Panc1 (cell line): Measurements from ENCODE around the gene POLD2. TPM values are rescaled to one million over a fixed set of nuclear protein-coding genes. Genes with fewer than 3 reads are reported as not detected.

Experiments
- ATAC-seq: fragments of 200-7000 bp; cut with Tn5 transposase; 2 replicates; pipeline ENCODE4 v1.9.1; 2020; ENCODE audit warnings: mild to moderate bottlenecking, moderate library complexity
- BruUV-seq: library from RNA; stranded (reverse); fragments of 400-500 nt; replicated peaks from 2 replicates; lab custom pipeline; 2021; lab: Mats Ljungman, UMichigan
- CTCF ChIA-PET: fragments of 300-600 bp; sonication (Branson Sonifier 250); formaldehyde crosslinking; loops from one replicate; lab custom pipeline; 2022; ENCODE audit warnings: antibody characterized with exemption; lab: Charles Lee
- POLR2A ChIA-PET: fragments of 300-600 bp; sonication (Branson Sonifier 250); formaldehyde crosslinking; loops from one replicate; lab custom pipeline; 2022; ENCODE audit warnings: antibody characterized with exemption; lab: Charles Lee
- DNase-seq: peaks from one replicate; pipeline ENCODE4 v3.0.0-alpha.2; 2010; ENCODE audit warnings: low read depth, low spot score
- H3K27ac ChIP-seq: 2 replicates; pipeline ENCODE4 v1.5.1; 2011; ENCODE audit warnings: mild to moderate bottlenecking, low read length, inconsistent platforms
- H3K27me3 ChIP-seq: fragments of 200-500 bp; sonication (Bioruptor generic); 2 replicates; pipeline ENCODE4 v1.6.0; 2014; ENCODE audit warnings: low read length, inconsistent platforms; ENCODE audit not compliant: control insufficient read depth, insufficient read depth
- H3K36me3 ChIP-seq: fragments of 200-500 bp; sonication (Bioruptor generic); 2 replicates; pipeline ENCODE4 v1.5.1; 2014; ENCODE audit warnings: inconsistent platforms, mild to moderate bottlenecking, low read length, moderate library complexity; ENCODE audit not compliant: control insufficient read depth, insufficient read depth
- H3K4me1 ChIP-seq: 2 replicates; pipeline ENCODE4 v1.5.1; 2011; ENCODE audit warnings: inconsistent platforms, mild to moderate bottlenecking, low read length, moderate library complexity; ENCODE audit not compliant: control insufficient read depth, insufficient read depth
- H3K4me3 ChIP-seq, 2 experiments: 2 replicates each; pipeline ENCODE4 v1.5.1; 2011 to 2012; ENCODE audit warnings: low read depth in 2 of 2, low read length in 2 of 2, mild to moderate bottlenecking in 2 of 2, inconsistent platforms in 1 of 2, moderate library complexity in 1 of 2
- H3K9me3 ChIP-seq: fragments of 200-500 bp; sonication (Bioruptor generic); 2 replicates; pipeline ENCODE4 v1.5.1; 2014; ENCODE audit warnings: low read depth, mild to moderate bottlenecking, inconsistent platforms, low read length, moderate library complexity; ENCODE audit not compliant: control insufficient read depth, insufficient read depth
- CTCF ChIP-seq: fragments of 450-650 bp; IDR thresholded peaks from 2 replicates; pipeline ENCODE4 v1.5.1; 2017; ENCODE audit warnings: mild to moderate bottlenecking
- POLR2AphosphoS5 ChIP-seq: IDR thresholded peaks from 2 replicates; pipeline ENCODE4 v1.6.1; 2012; ENCODE audit warnings: mild to moderate bottlenecking, low read depth, low read length, moderate library complexity
- REST ChIP-seq, 2 experiments: IDR thresholded peaks; 2 replicates each; pipeline ENCODE4 v1.6.1; 2011 to 2012; ENCODE audit warnings: low read depth in 2 of 2, control low read depth in 1 of 2, low read length in 1 of 2, mild to moderate bottlenecking in 1 of 2, moderate library complexity in 1 of 2; ENCODE audit not compliant: insufficient read depth in 1 of 2
- SIN3A ChIP-seq: IDR thresholded peaks from 2 replicates; pipeline ENCODE4 v1.6.1; 2012; ENCODE audit warnings: low read depth, mild to moderate bottlenecking, low read length, moderate library complexity, borderline replicate concordance; ENCODE audit not compliant: insufficient read depth
- TCF7L2 ChIP-seq: IDR thresholded peaks from 2 replicates; pipeline ENCODE4 v1.6.1; 2011; ENCODE audit warnings: mild to moderate bottlenecking, low read depth, low read length, inconsistent platforms
- in situ Hi-C: cut with HindIII; loops from 2 replicates; pipeline ENCODE4 v1.10.0; 2016; ENCODE audit warnings: low sequenced_read_pairs, low pct_unique_long_range_greater_than_20kb
- intact Hi-C: fragments of 100-400 bp; cut with micrococcal nuclease; formaldehyde crosslinking; loops from one replicate; pipeline ENCODE4 v1.10.0; 2022; ENCODE audit not compliant: unreplicated experiment
- total RNA-seq: library from RNA; stranded (reverse); gene quantifications from one replicate; pipeline ENCODE4 v1.2.1, GENCODE V29; 2021; ENCODE audit not compliant: unreplicated experiment

POLD2 gene
- total RNA-seq, 1 experiment from 2014 or later = 195 TPM

GRCh38 chr7:44105832-44106231 lies 17.5 kb downstream of the POLD2 start:
- POLR2A ChIA-PET = no interaction called here
- H3K4me3 ChIP-seq = peak overlapping the region in 1 of 2 experiments; percentile 30; a peak in 1 of 4 replicates
- ATAC-seq = no peak

GRCh38 chr7:44104860-44105771 lies 18.2 kb downstream of the POLD2 start:
- Histone ChIP-seq H3K4me1 (peaks cover 11% of the 10 kb centered on the region; the same call in 1 of the 2 replicates), H3K4me3 (peak overlapping the region in 1 of 2 experiments; percentile 30; a peak in 1 of 4 replicates), H3K27ac (no peak overlapping the region), H3K27me3 (no peaks in the 10 kb centered on the region), H3K9me3 (no peaks in the 10 kb centered on the region), H3K36me3 (no peaks in the 10 kb centered on the region)
- DNase-seq (no peak), ATAC-seq (0 out of 2 replicates have a peak, but pooled peaks have one; percentile 20)
- ChIA-PET POLR2A (no interaction called here), CTCF (no interaction called here)
- in situ Hi-C loops = no loop called here
- TF ChIP-seq SIN3A (no peak), CTCF (no peak), POLR2AphosphoS5 (no peak), TCF7L2 (no peak), REST (IDR thresholded peaks at IDR 0.05; ENCODE audit: insufficient read depth in 1 of 2, low read depth in 2 of 2, low read length in 1 of 2) (no peak)
- intact Hi-C loops = no loop called here
- no TSS peak for BruUV-seq

More at GRCh38 chr7:44105832-44106231, 17.5 kb downstream of the POLD2 start:
- no TSS peak for BruUV-seq
- Histone ChIP-seq H3K9me3 (no peaks in the 10 kb centered on the region), H3K36me3 (no peaks in the 10 kb centered on the region), H3K27ac (no peak overlapping the region), H3K27me3 (no peaks in the 10 kb centered on the region), H3K4me1 (peaks cover 4% of the 10 kb centered on the region; the same call in 1 of the 2 replicates)
- TF ChIP-seq REST (IDR thresholded peaks at IDR 0.05; ENCODE audit: insufficient read depth in 1 of 2, low read depth in 2 of 2, low read length in 1 of 2) (no peak), TCF7L2 (no peak)
- in situ Hi-C loops = no loop called here
- no peak for DNase-seq
- intact Hi-C loops = no loop called here
- CTCF ChIA-PET = no interaction called here
